Kidney (tissue), 14 donors: ENCODE data around the gene NPAS3. TPM values are rescaled to one million over a fixed set of nuclear protein-coding genes. Genes with fewer than 3 reads are reported as not detected.

ENCODE experiments used
- DNase-seq, 5 donors: peaks; one replicate each; pipeline ENCODE4 v3.0.0-alpha.2; 2013 to 2020
- FAIRE-seq: peaks from 2 replicates; lab custom pipeline; 2012; peaks lifted over from hg19 to GRCh38; lab: Jason Lieb, UNC
- H3K27ac ChIP-seq, 2 donors: one replicate each; pipeline ENCODE4 v1.7.0; 2013; ENCODE audit warnings: low read depth in 2 of 2, low read length in 2 of 2, inconsistent platforms in 1 of 2
- H3K27me3 ChIP-seq: one replicate; pipeline ENCODE4 v1.7.1; 2013; ENCODE audit warnings: low read length, inconsistent platforms; ENCODE audit not compliant: control insufficient read depth, insufficient read depth
- H3K36me3 ChIP-seq, 3 donors: one replicate each; pipeline versions ENCODE4 v1.7.0 to v1.7.1; 2013; ENCODE audit warnings: low read length in 3 of 3, control low read depth in 1 of 3, inconsistent platforms in 1 of 3; ENCODE audit not compliant: insufficient read depth in 3 of 3, control insufficient read depth in 2 of 3
- H3K4me1 ChIP-seq, 3 donors: one replicate each; pipeline versions ENCODE4 v1.7.0 to v1.7.1; 2013; ENCODE audit warnings: low read length in 3 of 3, inconsistent platforms in 1 of 3, low read depth in 1 of 3; ENCODE audit not compliant: control insufficient read depth in 2 of 3, insufficient read depth in 2 of 3
- H3K4me3 ChIP-seq, 3 donors: one replicate each; pipeline versions ENCODE4 v1.7.0 to v1.8.1; 2013; ENCODE audit warnings: low read length in 3 of 3, control low read depth in 1 of 3, inconsistent platforms in 1 of 3
- H3K9ac ChIP-seq, 3 donors: one replicate each; pipeline versions ENCODE4 v1.7.0 to v1.7.1; 2013; ENCODE audit warnings: low read length in 3 of 3, control low read depth in 1 of 3, inconsistent platforms in 1 of 3
- H3K9me3 ChIP-seq, 3 donors: one replicate each; pipeline versions ENCODE4 v1.7.0 to v1.7.1; 2013; ENCODE audit warnings: low read length in 3 of 3, control low read depth in 1 of 3, inconsistent platforms in 1 of 3; ENCODE audit not compliant: control insufficient read depth in 2 of 3, insufficient read depth in 1 of 3
- intact Hi-C: fragments of 100-400 bp; cut with DNase I; formaldehyde crosslinking; loops from one replicate; pipeline ENCODE4 v1.11.1; 2022
- polyA plus RNA-seq: library from polyadenylated mRNA; stranded (reverse); fragments of 350-450 nt; fragmentation: Illumina TruSeq; extraction: RNeasy Lipid Tissue Mini Kit (QIAGEN cat#74804); gene quantifications from one replicate; pipeline ENCODE4 v1.2.3, GENCODE V29; 2014; ENCODE audit warnings: low read depth, low replicate concordance; ENCODE audit not compliant: insufficient read depth
- total RNA-seq: library from RNA; stranded (reverse); fragmentation: NEBNext Ultra II Directional; extraction: Animal tissue kit (Norgen Biotek cat#: 25700); gene quantifications from one replicate; pipeline ENCODE4 v1.2.1, GENCODE V29; 2021
- TF ChIP-seq, protein P1 (sequence below): IDR thresholded peaks from 3 replicates; pipeline ENCODE4 v1.5.1; 2012; ENCODE audit warnings: mild to moderate bottlenecking, moderate library complexity, borderline replicate concordance; ENCODE audit not compliant: insufficient read depth; ENCODE audit errors: extremely low read depth
- donor health status: control.
- donor health status: control.
- donor health status: control.
- donor health status: control.
- donor health status: control.
- donor health status: DM: yes; HTN: yes; CAD: no.
- donor health status: Normal renal cell carcinoma (clear cell type).

NPAS3 gene
- total and polyA plus RNA-seq, 2 donors from 2014 or later: 0.82 to 5.0 TPM

DNA sequence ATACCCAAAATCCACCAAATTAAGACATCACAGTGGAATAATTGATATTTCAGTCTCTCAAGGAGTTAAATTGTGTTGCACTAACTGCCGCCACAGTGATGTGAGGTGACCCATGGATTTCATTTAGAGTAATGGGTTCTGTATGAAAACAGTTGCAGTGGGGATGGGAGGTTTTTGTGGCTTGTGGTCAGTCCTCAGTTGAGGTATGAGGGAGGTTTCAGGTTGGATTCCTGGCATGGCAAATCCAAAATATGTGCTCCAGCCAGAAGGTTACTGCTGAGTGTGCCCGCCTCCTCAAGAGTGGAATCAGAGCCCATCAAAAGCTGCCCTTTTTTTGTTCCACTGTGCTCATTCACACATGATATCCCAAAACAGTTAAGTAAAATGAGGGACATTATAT lies 525.1 kb downstream of the NPAS3 start:
- FAIRE-seq (no peak), DNase-seq (no peak)
- Histone ChIP-seq H3K9ac (no peak overlapping the region), H3K4me1 (no peaks in the 10 kb centered on the region), H3K36me3 (no peaks in the 10 kb centered on the region), H3K9me3 (no peaks in the 10 kb centered on the region), H3K4me3 (no peak overlapping the region), H3K27ac (no peak overlapping the region), H3K27me3 (no peaks in the 10 kb centered on the region)
- intact Hi-C loops: no loop called here
- TF ChIP-seq, protein P1, sequence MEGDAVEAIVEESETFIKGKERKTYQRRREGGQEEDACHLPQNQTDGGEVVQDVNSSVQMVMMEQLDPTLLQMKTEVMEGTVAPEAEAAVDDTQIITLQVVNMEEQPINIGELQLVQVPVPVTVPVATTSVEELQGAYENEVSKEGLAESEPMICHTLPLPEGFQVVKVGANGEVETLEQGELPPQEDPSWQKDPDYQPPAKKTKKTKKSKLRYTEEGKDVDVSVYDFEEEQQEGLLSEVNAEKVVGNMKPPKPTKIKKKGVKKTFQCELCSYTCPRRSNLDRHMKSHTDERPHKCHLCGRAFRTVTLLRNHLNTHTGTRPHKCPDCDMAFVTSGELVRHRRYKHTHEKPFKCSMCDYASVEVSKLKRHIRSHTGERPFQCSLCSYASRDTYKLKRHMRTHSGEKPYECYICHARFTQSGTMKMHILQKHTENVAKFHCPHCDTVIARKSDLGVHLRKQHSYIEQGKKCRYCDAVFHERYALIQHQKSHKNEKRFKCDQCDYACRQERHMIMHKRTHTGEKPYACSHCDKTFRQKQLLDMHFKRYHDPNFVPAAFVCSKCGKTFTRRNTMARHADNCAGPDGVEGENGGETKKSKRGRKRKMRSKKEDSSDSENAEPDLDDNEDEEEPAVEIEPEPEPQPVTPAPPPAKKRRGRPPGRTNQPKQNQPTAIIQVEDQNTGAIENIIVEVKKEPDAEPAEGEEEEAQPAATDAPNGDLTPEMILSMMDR: no peak

DNA sequence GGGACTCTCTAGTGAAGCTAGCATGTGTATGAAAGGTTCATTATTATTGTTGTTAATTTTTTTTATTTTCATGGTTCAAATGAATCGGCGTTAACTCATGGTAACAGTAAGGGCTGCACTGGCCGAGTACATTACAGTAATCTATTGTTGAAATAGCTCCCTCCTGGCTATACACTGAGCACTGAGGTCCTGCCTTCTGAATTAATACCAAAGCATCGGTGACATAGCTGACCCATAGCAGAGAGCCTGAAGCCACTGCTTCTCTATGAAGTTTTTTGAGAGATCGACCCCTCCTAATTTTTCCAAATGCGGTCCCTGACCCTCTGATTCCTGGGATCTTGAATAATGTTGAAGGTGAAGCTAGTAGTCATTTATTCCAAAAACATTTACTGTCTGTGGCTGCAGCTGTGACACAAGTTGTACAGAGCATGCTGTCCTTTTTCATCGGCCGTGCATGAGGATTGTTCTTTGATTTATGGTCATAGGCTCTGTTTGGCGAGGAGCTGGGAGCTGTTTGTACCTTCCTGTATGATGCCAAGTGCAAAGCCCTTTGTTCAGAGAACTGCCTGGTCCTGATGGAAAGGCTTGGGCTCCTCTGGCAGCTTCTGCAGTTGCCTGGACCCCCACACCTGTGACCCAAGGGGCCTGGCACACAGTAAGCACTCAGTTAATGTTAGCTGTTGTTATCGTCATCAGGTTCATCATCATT lies 525.7 kb downstream of the NPAS3 start:
- FAIRE-seq (no peak), DNase-seq (no peak)
- Histone ChIP-seq H3K9ac (no peak overlapping the region), H3K36me3 (no peaks in the 10 kb centered on the region), H3K27me3 (no peaks in the 10 kb centered on the region), H3K9me3 (no peaks in the 10 kb centered on the region), H3K4me3 (no peak overlapping the region), H3K4me1 (no peaks in the 10 kb centered on the region), H3K27ac (no peak overlapping the region)
- TF ChIP-seq, protein P1: no peak
- intact Hi-C loops: no loop called here

DNA sequence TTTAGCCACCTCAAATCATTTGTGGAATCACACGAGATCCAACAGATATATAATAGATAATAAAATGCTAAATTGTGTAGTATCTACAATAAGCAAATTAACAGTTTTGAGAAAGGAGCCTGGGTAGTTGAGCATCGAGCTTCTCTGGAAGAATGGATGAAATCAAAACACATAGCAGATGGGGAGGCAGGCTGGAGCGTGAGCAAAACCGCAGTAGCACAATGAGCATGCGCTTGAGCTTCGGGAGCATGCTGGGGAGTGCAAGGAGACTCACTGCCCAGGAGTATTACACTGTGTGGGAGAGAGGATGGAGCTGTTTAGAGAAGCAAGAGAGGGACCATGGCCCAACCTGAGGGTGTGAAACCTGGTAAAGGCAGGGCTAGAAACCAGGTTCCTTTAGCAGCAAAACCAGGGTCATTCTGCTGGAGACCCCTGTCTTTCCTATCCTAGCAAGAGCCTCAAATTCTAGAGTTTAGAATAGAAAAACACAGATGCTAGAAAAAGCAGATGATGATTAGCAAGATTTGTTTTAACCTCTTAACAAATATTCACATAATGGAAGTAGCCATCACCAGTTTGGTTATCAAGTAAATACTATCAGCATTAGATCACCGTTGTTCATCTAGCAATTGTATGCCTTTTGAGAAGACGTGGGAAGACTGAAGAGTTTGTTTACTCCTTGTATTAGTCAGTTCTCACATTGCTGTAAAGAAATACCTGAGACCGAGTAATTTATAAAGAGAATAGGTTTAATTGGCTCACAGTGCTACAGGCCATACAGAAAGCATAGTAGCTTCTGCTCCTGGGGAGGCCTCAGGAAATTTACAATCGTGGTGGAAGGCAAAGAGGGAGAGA lies 527.4 kb downstream of the NPAS3 start:
- DNase-seq (no peak), FAIRE-seq (no peak)
- Histone ChIP-seq H3K4me1 (no peaks in the 10 kb centered on the region), H3K9me3 (no peaks in the 10 kb centered on the region), H3K27me3 (no peaks in the 10 kb centered on the region), H3K9ac (no peak overlapping the region), H3K36me3 (no peaks in the 10 kb centered on the region), H3K4me3 (no peak overlapping the region), H3K27ac (no peak overlapping the region)
- TF ChIP-seq, protein P1: no peak
- intact Hi-C loops: no loop called here
